ENCODE measurements around the gene BCL7C.

BCL7C gene

GRCh38 chr16:30922420-30922959, 28.6 kb upstream of the BCL7C start:
- DNase-seq, result peak; percentile 99

GRCh38 chr16:30921748-30922419, 28.0 kb upstream of the BCL7C start:
- DNase-seq, result peak; percentile 75

- DNase-seq, result no peak
Measured at GRCh38 chr16:30921459-30921747, 27.5 kb upstream of the BCL7C start.

- no peak for DNase-seq
Measured at GRCh38 chr16:30920891-30921290, 27.0 kb upstream of the BCL7C start.

GRCh38 chr16:30918614-30919013, 24.7 kb upstream of the BCL7C start:
- no peak for DNase-seq

GRCh38 chr16:30914830-30915229, 21.0 kb upstream of the BCL7C start:
- DNase-seq, result no peak

GRCh38 chr16:30912794-30913412, 19.0 kb upstream of the BCL7C start:
- DNase-seq, result no peak

- no peak for DNase-seq
Measured at GRCh38 chr16:30910427-30911029, 16.7 kb upstream of the BCL7C start.

GRCh38 chr16:30907064-30907463, 13.2 kb upstream of the BCL7C start:
- DNase-seq, result no peak

- DNase-seq, result no peak
Measured at GRCh38 chr16:30904114-30904780, 10.4 kb upstream of the BCL7C start.

- no peak for DNase-seq
Measured at GRCh38 chr16:30903596-30903995, 9.7 kb upstream of the BCL7C start.

- DNase-seq, result no peak
Measured at GRCh38 chr16:30903002-30903401, 9.1 kb upstream of the BCL7C start.

GRCh38 chr16:30902029-30902972, 8.4 kb upstream of the BCL7C start:
- DNase-seq, result peak; percentile 29

- DNase-seq, result no peak
Measured at GRCh38 chr16:30901201-30902028, 7.5 kb upstream of the BCL7C start.

- DNase-seq, result no peak
Measured at GRCh38 chr16:30900588-30900987, 6.7 kb upstream of the BCL7C start.

GRCh38 chr16:30899794-30900193, 5.9 kb upstream of the BCL7C start:
- DNase-seq, result no peak

- no peak for DNase-seq
Measured at GRCh38 chr16:30896889-30897733, 3.2 kb upstream of the BCL7C start.

- DNase-seq, result no peak
Measured at GRCh38 chr16:30896261-30896888, 2.5 kb upstream of the BCL7C start, which contains the start of gene CTF1. TSS of gene CTF1 (plus strand) at chr16:30896614. CDS start at chr16:30896644, 30 bp downstream.

- DNase-seq, result no peak
Measured at GRCh38 chr16:30895627-30896260, 1.9 kb upstream of the BCL7C start.
